ENCODE results near the gene HEATR5B. TPM values are rescaled to one million over a fixed set of nuclear protein-coding genes. Genes with fewer than 3 reads are reported as not detected.
"Not testable (repeated sequence)": the region's sequence is repeated elsewhere in the genome, so short reads cannot be mapped to it uniquely, and the experiment has no call there.

The HEATR5B gene
- polyA plus RNA-seq, 1 of the 3 experiments (the other 2 are of a cell fraction) = 10.8 TPM

- TF ChIP-seq, protein P1, sequence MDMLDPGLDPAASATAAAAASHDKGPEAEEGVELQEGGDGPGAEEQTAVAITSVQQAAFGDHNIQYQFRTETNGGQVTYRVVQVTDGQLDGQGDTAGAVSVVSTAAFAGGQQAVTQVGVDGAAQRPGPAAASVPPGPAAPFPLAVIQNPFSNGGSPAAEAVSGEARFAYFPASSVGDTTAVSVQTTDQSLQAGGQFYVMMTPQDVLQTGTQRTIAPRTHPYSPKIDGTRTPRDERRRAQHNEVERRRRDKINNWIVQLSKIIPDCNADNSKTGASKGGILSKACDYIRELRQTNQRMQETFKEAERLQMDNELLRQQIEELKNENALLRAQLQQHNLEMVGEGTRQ (IDR thresholded peaks at IDR 0.05; ENCODE audit: borderline replicate concordance, low read depth, low read length) = no peak
- TF ChIP-seq RFX5 (IDR thresholded peaks at IDR 0.05; ENCODE audit: low read length) = no peak
- TF ChIP-seq RAD21 (IDR thresholded peaks at IDR 0.05; ENCODE audit: low read length) = no peak
- no peak for TF ChIP-seq YY1 (IDR thresholded peaks at IDR 0.05; ENCODE audit: low read depth)
- no peak for TF ChIP-seq ELF1 (IDR thresholded peaks at IDR 0.05)
- no peak for TF ChIP-seq MEF2A (IDR thresholded peaks at IDR 0.05; ENCODE audit: borderline replicate concordance, low read depth)
Measured at GRCh38 chr2:36941867-36942266, 142.3 kb downstream of the HEATR5B start (continued).

DNA sequence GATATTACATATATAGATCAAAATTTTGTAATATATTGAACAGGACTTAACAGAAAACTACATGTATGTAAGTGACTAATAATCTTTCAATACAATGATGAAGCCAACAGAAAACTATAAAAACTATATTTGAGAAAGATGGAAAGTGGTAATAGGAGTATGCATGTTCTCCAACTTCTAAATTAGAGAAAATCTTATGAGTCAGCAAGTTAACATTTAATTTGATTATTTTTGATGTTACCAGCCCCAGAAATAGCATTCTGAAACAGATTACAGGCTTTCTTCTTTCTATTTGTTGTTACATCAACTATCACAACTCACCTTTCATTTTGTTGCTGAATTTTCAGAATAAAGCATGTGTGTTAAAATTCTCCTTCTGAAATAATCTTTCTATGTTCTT is 147.6 kb downstream of the HEATR5B start:
- POLR2A ChIA-PET; H3K27ac ChIP-seq (ENCODE audit: low read depth in 2 of 2, low read length in 1 of 2); H3K9me3 ChIP-seq; H3F3A ChIP-seq (replicated peaks; ENCODE audit: insufficient read depth); DNase-seq; H3K4me2 ChIP-seq; H3K9ac ChIP-seq; H3K4me3 ChIP-seq (ENCODE audit: low read depth in 2 of 2, low read length in 1 of 2); H3K27me3 ChIP-seq (ENCODE audit: insufficient read depth); H4K20me1 ChIP-seq (ENCODE audit: insufficient read depth); H3K4me1 ChIP-seq (ENCODE audit: control insufficient read depth in 1 of 2, insufficient read depth in 2 of 2, low read depth in 1 of 2, low read length in 1 of 2); H2AFZ ChIP-seq (ENCODE audit: low read depth); H3K9me2 ChIP-seq: not testable (repeated sequence)
- CTCF ChIA-PET = interaction anchor here (1.1 kb wide), 1 partner anchor 18 kb away, joined by 3 read pairs; no protein-coding TSS in a partner anchor
- Histone ChIP-seq H3K79me2 (ENCODE audit: insufficient read depth) (peaks cover 57% of the 10 kb centered on the region), H3K36me3 (replicated peaks in 1 of 2; ENCODE audit: control insufficient read depth in 1 of 2, insufficient read depth in 2 of 2, low read length in 1 of 2) (peaks cover 0 to 12% of the 10 kb centered on the region in 2 experiments)

DNA sequence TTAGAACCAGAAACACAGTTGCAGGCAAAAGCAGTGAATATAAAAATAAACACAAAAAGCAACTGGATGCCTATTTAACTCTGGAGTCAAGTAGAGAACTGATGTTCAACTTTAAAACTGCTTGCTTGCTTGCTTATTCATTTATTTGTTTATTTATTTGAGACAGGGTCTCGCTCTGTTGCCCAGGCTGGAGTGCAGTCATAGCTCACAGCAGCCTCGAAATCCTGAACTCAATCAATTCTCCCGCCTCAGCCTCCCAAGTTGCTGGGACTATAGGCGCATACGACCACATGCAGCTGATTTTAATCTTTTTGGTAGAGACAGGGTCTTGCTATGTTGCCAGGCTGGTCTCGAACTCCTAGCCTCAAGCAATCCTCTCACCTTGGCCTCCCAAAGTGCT is 152.5 kb downstream of the HEATR5B start:
- POLR2A ChIA-PET; H3K4me2 ChIP-seq; H4K20me1 ChIP-seq (ENCODE audit: insufficient read depth); H3K9me3 ChIP-seq; H2AFZ ChIP-seq (ENCODE audit: low read depth); H3K27me3 ChIP-seq (ENCODE audit: insufficient read depth); H3K9me2 ChIP-seq; H3F3A ChIP-seq (replicated peaks; ENCODE audit: insufficient read depth); H3K36me3 ChIP-seq (replicated peaks in 1 of 2; ENCODE audit: control insufficient read depth in 1 of 2, insufficient read depth in 2 of 2, low read length in 1 of 2); H3K4me3 ChIP-seq (ENCODE audit: low read depth in 2 of 2, low read length in 1 of 2); DNase-seq; H3K9ac ChIP-seq: not testable (repeated sequence)
- Histone ChIP-seq H3K4me1 (ENCODE audit: control insufficient read depth in 1 of 2, insufficient read depth in 2 of 2, low read depth in 1 of 2, low read length in 1 of 2) (peaks cover 0 to 11% of the 10 kb centered on the region in 2 experiments; a peak in 1 of 4 replicates), H3K27ac (ENCODE audit: low read depth in 2 of 2, low read length in 1 of 2) (peak overlapping the region in 1 of 2 experiments; percentile 54; a peak in 2 of 4 replicates), H3K79me2 (ENCODE audit: insufficient read depth) (peaks cover 65% of the 10 kb centered on the region)
- 97% methylated on average over 6 of the region's 6 CpGs for WGBS (ENCODE audit: low lambda C conversion rate)
- CTCF ChIA-PET = interaction anchor here (1.2 to 1.9 kb wide), 3 partner anchors 13 to 146 kb away, joined by 3 to 6 read pairs (median 3); no protein-coding TSS in a partner anchor

Other genes starting within 250 kb of the HEATR5B start
- 4.8 and 5.8 TPM in 2 replicates for gene STRN, start 117.8 kb downstream of the HEATR5B start, polyA plus RNA-seq (2012; rRNA removed)
- 2.9 and 4.0 TPM in 2 replicates for gene GPATCH11, start 146 bp upstream of the HEATR5B start, polyA plus RNA-seq (2012; rRNA removed)
- 9.0 and 9.4 TPM in 2 replicates for gene EIF2AK2, start 72.6 kb upstream of the HEATR5B start, polyA plus RNA-seq (2012; rRNA removed)
- gene SULT6B1, start 104.3 kb upstream of the HEATR5B start, polyA plus RNA-seq (2012; rRNA removed) = not detected in 2 replicates
- gene CEBPZOS, start 112.1 kb upstream of the HEATR5B start, polyA plus RNA-seq (2012; rRNA removed) = 27.5 and 35.4 TPM in 2 replicates
- 9.7 and 11.6 TPM in 2 replicates for gene CEBPZ, start 147.2 kb upstream of the HEATR5B start, polyA plus RNA-seq (2012; rRNA removed)
- gene NDUFAF7, start 147.3 kb upstream of the HEATR5B start, polyA plus RNA-seq (2012; rRNA removed) = 24.8 and 36.1 TPM in 2 replicates
- gene PRKD3, start 240.5 kb upstream of the HEATR5B start, polyA plus RNA-seq (2012; rRNA removed) = 15.9 and 17.5 TPM in 2 replicates

Data from SK-N-SH (cell line).